ENCODE data around the gene PFN2.
"Not testable (repeated sequence)": the region's sequence is repeated elsewhere in the genome, so short reads cannot be mapped to it uniquely, and the experiment has no call there.

The PFN2 gene

GRCh38 chr3:149992416-149993058, 21.8 kb upstream of the PFN2 start:
- Histone ChIP-seq H3K4me2 (ENCODE audit: low read length) (no peak overlapping the region), H3K4me1 (no peaks in the 10 kb centered on the region), H3K9ac (no peak overlapping the region), H3K4me3 (ENCODE audit: low read depth, low read length) (no peak overlapping the region), H3K27ac (no peak overlapping the region), H3K79me2 (no peaks in the 10 kb centered on the region), H3K27me3 (ENCODE audit: control insufficient read depth, insufficient read depth, low read length) (no peaks in the 10 kb centered on the region), H3K36me3 (ENCODE audit: control insufficient read depth, insufficient read depth, low read length) (no peaks in the 10 kb centered on the region), H2AFZ (no peak overlapping the region), H3K9me3 (ENCODE audit: control insufficient read depth, low read length) (no peaks in the 10 kb centered on the region)
- TF ChIP-seq CTCF (IDR thresholded peaks at IDR 0.05) = no peak

GRCh38 chr3:149990423-149990948, 19.8 kb upstream of the PFN2 start:
- H3K4me2 ChIP-seq (ENCODE audit: low read length) = no peak overlapping the region
- H2AFZ ChIP-seq = no peak overlapping the region
- H3K4me3 ChIP-seq (ENCODE audit: low read depth, low read length) = no peak overlapping the region
- H3K36me3 ChIP-seq (ENCODE audit: control insufficient read depth, insufficient read depth, low read length) = no peaks in the 10 kb centered on the region
- no peaks in the 10 kb centered on the region for H3K4me1 ChIP-seq
- no peak overlapping the region for H3K27ac ChIP-seq
- H3K9me3 ChIP-seq (ENCODE audit: control insufficient read depth, low read length) = no peaks in the 10 kb centered on the region
- H3K9ac ChIP-seq = no peak overlapping the region
- H3K27me3 ChIP-seq (ENCODE audit: control insufficient read depth, insufficient read depth, low read length) = no peaks in the 10 kb centered on the region
- TF ChIP-seq CTCF (IDR thresholded peaks at IDR 0.05) = no peak
- H3K79me2 ChIP-seq = no peaks in the 10 kb centered on the region

GRCh38 chr3:149989307-149989706, 18.6 kb upstream of the PFN2 start:
- TF ChIP-seq CTCF (IDR thresholded peaks at IDR 0.05) = no peak
- no peak overlapping the region for H3K27ac ChIP-seq
- H3K4me2 ChIP-seq (ENCODE audit: low read length) = no peak overlapping the region
- H3K27me3 ChIP-seq (ENCODE audit: control insufficient read depth, insufficient read depth, low read length) = no peaks in the 10 kb centered on the region
- no peaks in the 10 kb centered on the region for H3K9me3 ChIP-seq (ENCODE audit: control insufficient read depth, low read length)
- H3K4me1 ChIP-seq = no peaks in the 10 kb centered on the region
- no peaks in the 10 kb centered on the region for H3K79me2 ChIP-seq
- no peaks in the 10 kb centered on the region for H3K36me3 ChIP-seq (ENCODE audit: control insufficient read depth, insufficient read depth, low read length)
- H3K9ac ChIP-seq = no peak overlapping the region
- no peak overlapping the region for H2AFZ ChIP-seq
- H3K4me3 ChIP-seq (ENCODE audit: low read depth, low read length) = no peak overlapping the region

- no peak for TF ChIP-seq CTCF (IDR thresholded peaks at IDR 0.05)
- H3K4me3 ChIP-seq (ENCODE audit: low read depth, low read length) = no peak overlapping the region
- H3K9ac ChIP-seq = no peak overlapping the region
- no peaks in the 10 kb centered on the region for H3K36me3 ChIP-seq (ENCODE audit: control insufficient read depth, insufficient read depth, low read length)
- H3K79me2 ChIP-seq = no peaks in the 10 kb centered on the region
- H3K4me2 ChIP-seq (ENCODE audit: low read length) = no peak overlapping the region
- no peaks in the 10 kb centered on the region for H3K27me3 ChIP-seq (ENCODE audit: control insufficient read depth, insufficient read depth, low read length)
- H3K4me1 ChIP-seq = no peaks in the 10 kb centered on the region
- H3K27ac ChIP-seq = no peak overlapping the region
- no peak overlapping the region for H2AFZ ChIP-seq
- H3K9me3 ChIP-seq (ENCODE audit: control insufficient read depth, low read length) = no peaks in the 10 kb centered on the region
Observed at GRCh38 chr3:149983628-149984027, 12.9 kb upstream of the PFN2 start.

DNA sequence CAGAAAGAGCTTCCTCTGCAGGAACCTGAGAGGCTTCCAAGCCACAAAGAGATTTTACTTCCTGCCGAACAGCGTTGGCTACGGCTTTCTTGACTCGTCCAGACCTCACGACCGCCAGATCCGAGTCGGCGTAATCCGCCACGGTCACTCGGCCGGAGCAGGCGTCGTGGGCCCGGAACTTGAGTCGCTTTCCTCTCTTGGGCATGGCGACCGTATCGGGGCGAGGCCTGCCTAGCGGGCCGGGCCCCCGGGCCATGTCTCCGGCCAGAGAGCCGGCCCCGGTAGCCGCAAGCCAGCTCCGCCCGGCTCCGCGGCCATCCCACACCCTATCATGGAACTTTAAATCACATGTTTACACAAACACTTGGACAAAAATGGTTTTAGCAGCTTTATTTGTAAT, 12.4 kb upstream of the PFN2 start:
- not testable (repeated sequence) for H3K9me3 ChIP-seq (ENCODE audit: control insufficient read depth, low read length); H3K9ac ChIP-seq; H3K27ac ChIP-seq; H3K4me1 ChIP-seq; H3K4me2 ChIP-seq (ENCODE audit: low read length); H3K36me3 ChIP-seq (ENCODE audit: control insufficient read depth, insufficient read depth, low read length); H3K79me2 ChIP-seq; H3K27me3 ChIP-seq (ENCODE audit: control insufficient read depth, insufficient read depth, low read length); H2AFZ ChIP-seq; H3K4me3 ChIP-seq (ENCODE audit: low read depth, low read length)

DNA sequence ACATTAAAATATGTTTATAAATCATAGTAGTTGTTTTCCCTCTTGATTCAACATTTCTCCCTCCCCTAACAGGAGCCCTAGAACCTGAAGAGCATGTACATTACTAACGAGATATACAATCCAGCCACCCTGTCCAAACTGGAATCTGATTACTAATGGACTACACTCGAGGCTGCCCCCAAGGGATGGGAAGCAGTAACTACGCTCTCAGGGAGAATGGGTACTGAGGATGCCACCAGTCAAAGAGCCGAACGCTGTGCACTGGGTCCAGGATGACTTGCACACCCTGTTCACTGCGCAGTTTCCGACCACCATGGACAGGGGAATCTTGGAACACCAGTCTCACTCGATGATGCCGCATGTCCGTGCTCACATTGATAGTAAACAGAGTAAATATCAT, 11.3 kb upstream of the PFN2 start:
- not testable (repeated sequence) for H3K36me3 ChIP-seq (ENCODE audit: control insufficient read depth, insufficient read depth, low read length); H3K4me3 ChIP-seq (ENCODE audit: low read depth, low read length); H3K4me1 ChIP-seq

More for the DNA sequence above, 11.3 kb upstream of the PFN2 start:
- H3K9me3 ChIP-seq (ENCODE audit: control insufficient read depth, low read length); H3K4me2 ChIP-seq (ENCODE audit: low read length); H3K27ac ChIP-seq; H3K9ac ChIP-seq; H3K27me3 ChIP-seq (ENCODE audit: control insufficient read depth, insufficient read depth, low read length); H2AFZ ChIP-seq; H3K79me2 ChIP-seq: not testable (repeated sequence)

Data from parathyroid adenoma (tissue), 2 donors.